Measurements from ENCODE around the gene VSTM2B. TPM values are rescaled to one million over a fixed set of nuclear protein-coding genes. Genes with fewer than 3 reads are reported as not detected.

Gene VSTM2B
- polyA plus RNA-seq, 1 donor (not counting 4 experiments of a cell fraction or from before 2014, with no cell fraction given), result not detected

GRCh38 chr19:29538146-29538545, 12.4 kb downstream of the VSTM2B start:
- Histone ChIP-seq H3K36me3 (ENCODE audit: control insufficient read depth in 2 of 2, extremely low read depth in 1 of 2, insufficient read depth in 2 of 2, low read length in 2 of 2) (no peaks in the 10 kb centered on the region), H3K4me3 (ENCODE audit: control insufficient read depth in 2 of 3, extremely low read depth in 1 of 3, insufficient read depth in 2 of 3, low read depth in 1 of 3, low read length in 3 of 3) (no peak overlapping the region), H3K9me3 (ENCODE audit: control insufficient read depth, low read depth, low read length) (no peaks in the 10 kb centered on the region), H3K4me1 (ENCODE audit: control insufficient read depth, extremely low read depth, insufficient read depth, low read length) (no peaks in the 10 kb centered on the region), H3K27me3 (ENCODE audit: control insufficient read depth, extremely low read depth, insufficient read depth, low read length) (no peaks in the 10 kb centered on the region), H3K9me1 (ENCODE audit: control insufficient read depth, extremely low read depth, insufficient read depth, low read length) (no peaks in the 10 kb centered on the region), H3K4me2 (ENCODE audit: control insufficient read depth, extremely low read depth, insufficient read depth, low read depth, low read length) (no peak overlapping the region), H3K27ac (ENCODE audit: control insufficient read depth, insufficient read depth, low read length) (no peak overlapping the region), H3K9ac (ENCODE audit: control insufficient read depth, extremely low read depth, insufficient read depth, low read length) (no peak overlapping the region), H3K79me2 (ENCODE audit: control insufficient read depth, insufficient read depth, low read length) (no peaks in the 10 kb centered on the region), H2AFZ (ENCODE audit: control insufficient read depth, low read length) (no peak overlapping the region), H4K20me1 (ENCODE audit: control insufficient read depth, extremely low read depth, insufficient read depth, low read length) (no peaks in the 10 kb centered on the region)
- DNase-seq (ENCODE audit: low read depth, low spot score) (no peak), FAIRE-seq (no peak)
- dilution Hi-C loops (cut with MboI; ENCODE audit: extremely low pct_ligation_motif_present, low sequenced_read_pairs), result no loop called here
- TF ChIP-seq CTCF (optimal IDR thresholded peaks at IDR 0.05 in 1 of 3, IDR thresholded peaks at IDR 0.05 in 1 of 3, conservative IDR thresholded peaks at IDR 0.05 in 1 of 3; ENCODE audit: extremely low read depth in 1 of 3, insufficient read depth in 2 of 3, low read length in 3 of 3) (no peak), EZH2 (IDR thresholded peaks at IDR 0.05; ENCODE audit: low read length) (no peak)

- DNase-seq (ENCODE audit: low read depth, low spot score) (no peak), FAIRE-seq (no peak)
- Histone ChIP-seq H3K4me2 (ENCODE audit: control insufficient read depth, extremely low read depth, insufficient read depth, low read depth, low read length) (no peak overlapping the region), H3K79me2 (ENCODE audit: control insufficient read depth, insufficient read depth, low read length) (no peaks in the 10 kb centered on the region), H2AFZ (ENCODE audit: control insufficient read depth, low read length) (no peak overlapping the region), H3K36me3 (ENCODE audit: control insufficient read depth in 2 of 2, extremely low read depth in 1 of 2, insufficient read depth in 2 of 2, low read length in 2 of 2) (no peaks in the 10 kb centered on the region), H3K4me3 (ENCODE audit: control insufficient read depth in 2 of 3, extremely low read depth in 1 of 3, insufficient read depth in 2 of 3, low read depth in 1 of 3, low read length in 3 of 3) (no peak overlapping the region), H3K27me3 (ENCODE audit: control insufficient read depth, extremely low read depth, insufficient read depth, low read length) (no peaks in the 10 kb centered on the region), H3K9me1 (ENCODE audit: control insufficient read depth, extremely low read depth, insufficient read depth, low read length) (no peaks in the 10 kb centered on the region), H3K27ac (ENCODE audit: control insufficient read depth, insufficient read depth, low read length) (no peak overlapping the region), H3K4me1 (ENCODE audit: control insufficient read depth, extremely low read depth, insufficient read depth, low read length) (no peaks in the 10 kb centered on the region), H4K20me1 (ENCODE audit: control insufficient read depth, extremely low read depth, insufficient read depth, low read length) (no peaks in the 10 kb centered on the region), H3K9ac (ENCODE audit: control insufficient read depth, extremely low read depth, insufficient read depth, low read length) (no peak overlapping the region), H3K9me3 (ENCODE audit: control insufficient read depth, low read depth, low read length) (no peaks in the 10 kb centered on the region)
- no peak for TF ChIP-seq CTCF (optimal IDR thresholded peaks at IDR 0.05 in 1 of 3, IDR thresholded peaks at IDR 0.05 in 1 of 3, conservative IDR thresholded peaks at IDR 0.05 in 1 of 3; ENCODE audit: extremely low read depth in 1 of 3, insufficient read depth in 2 of 3, low read length in 3 of 3)
- TF ChIP-seq EZH2 (IDR thresholded peaks at IDR 0.05; ENCODE audit: low read length), result no peak
- dilution Hi-C loops (cut with MboI; ENCODE audit: extremely low pct_ligation_motif_present, low sequenced_read_pairs), result no loop called here
Observed at GRCh38 chr19:29538651-29539050, 12.9 kb downstream of the VSTM2B start.
